DND-41 (cell line): ENCODE measurements around the gene MIPOL1.
"Not testable (repeated sequence)": the region's sequence is repeated elsewhere in the genome, so short reads cannot be mapped to it uniquely, and the experiment has no call there.

ENCODE experiments used
- ATAC-seq: fragments of 200-7000 bp; cut with Tn5 transposase; 3 replicates; pipeline ENCODE4 v1.9.1; 2021; ENCODE audit warnings: low read depth; ENCODE audit not compliant: insufficient read depth
- DNase-seq: peaks from one replicate; pipeline ENCODE4 v3.0.0-alpha.2; 2020
- H2AFZ ChIP-seq: 2 replicates; pipeline ENCODE4 v1.6.0; 2012; ENCODE audit warnings: low read depth, low read length
- H3K27ac ChIP-seq: 2 replicates; pipeline ENCODE4 v1.5.1; 2012; ENCODE audit warnings: low read length, inconsistent platforms
- H3K27me3 ChIP-seq: fragments of 200-600 bp; sonication (generic); 2 replicates; pipeline ENCODE4 v1.6.0; 2012; ENCODE audit warnings: low read length, mild to moderate bottlenecking, inconsistent platforms; ENCODE audit not compliant: insufficient read depth, poor library complexity
- H3K36me3 ChIP-seq: 2 replicates; pipeline ENCODE4 v1.5.1; 2012; ENCODE audit warnings: low read length, inconsistent platforms; ENCODE audit not compliant: insufficient read depth
- H3K4me1 ChIP-seq: 2 replicates; pipeline ENCODE4 v1.5.1; 2012; ENCODE audit warnings: mild to moderate bottlenecking, low read length; ENCODE audit not compliant: insufficient read depth
- H3K4me2 ChIP-seq: 2 replicates; pipeline ENCODE4 v1.6.0; 2012; ENCODE audit warnings: mild to moderate bottlenecking, moderate library complexity, low read length, inconsistent platforms; ENCODE audit not compliant: insufficient read depth
- H3K4me3 ChIP-seq, 2 experiments: fragments of 200-600 bp in 1 of 2; shearing (Covaris generic) in 1 of 2; 2 replicates each; pipeline ENCODE4 v1.5.1; 2012 to 2016; ENCODE audit warnings: inconsistent platforms in 2 of 2, low read length in 2 of 2, mild to moderate bottlenecking in 2 of 2, low read depth in 1 of 2, moderate library complexity in 1 of 2
- H3K79me2 ChIP-seq: 2 replicates; pipeline ENCODE4 v1.6.0; 2012; ENCODE audit warnings: low read length, inconsistent platforms; ENCODE audit not compliant: insufficient read depth
- H3K9ac ChIP-seq: 2 replicates; pipeline ENCODE4 v1.6.0; 2012; ENCODE audit warnings: low read depth, mild to moderate bottlenecking, inconsistent platforms, low read length, moderate library complexity
- H3K9me3 ChIP-seq: 2 replicates; pipeline ENCODE4 v1.5.1; 2012; ENCODE audit warnings: low read length, moderate library complexity, mild to moderate bottlenecking, inconsistent platforms; ENCODE audit not compliant: insufficient read depth, severe bottlenecking
- H4K20me1 ChIP-seq: 2 replicates; pipeline ENCODE4 v1.6.0; 2012; ENCODE audit warnings: low read length; ENCODE audit not compliant: insufficient read depth
- CTCF ChIP-seq: IDR thresholded peaks from 2 replicates; pipeline ENCODE4 v1.5.1; 2012; ENCODE audit warnings: borderline replicate concordance, low read length, moderate library complexity, mild to moderate bottlenecking; ENCODE audit not compliant: poor library complexity, severe bottlenecking; ENCODE audit errors: extremely low read depth
- EZH2 ChIP-seq: IDR thresholded peaks from 3 replicates; pipeline ENCODE4 v1.6.1; 2012; ENCODE audit warnings: borderline replicate concordance, low read depth, mild to moderate bottlenecking, moderate library complexity, low read length, inconsistent platforms; ENCODE audit not compliant: severe bottlenecking

Gene MIPOL1

GRCh38 chr14:37551119-37551518 is 353.4 kb downstream of the MIPOL1 start:
- no peaks in the 10 kb centered on the region for H3K4me1 ChIP-seq
- no peak overlapping the region for H3K4me3 ChIP-seq
- H4K20me1 ChIP-seq = no peaks in the 10 kb centered on the region
- TF ChIP-seq CTCF (no peak), EZH2 (no peak)
- DNase-seq = no peak
- H3K27ac ChIP-seq = no peak overlapping the region
- no peaks in the 10 kb centered on the region for H3K9me3 ChIP-seq
- no peaks in the 10 kb centered on the region for H3K27me3 ChIP-seq
- ATAC-seq = no peak
- H3K9ac ChIP-seq = no peak overlapping the region
- no peaks in the 10 kb centered on the region for H3K36me3 ChIP-seq
- no peak overlapping the region for H3K4me2 ChIP-seq
- H3K79me2 ChIP-seq = no peaks in the 10 kb centered on the region
- no peak overlapping the region for H2AFZ ChIP-seq

GRCh38 chr14:37553935-37554550 is 356.3 kb downstream of the MIPOL1 start:
- Histone ChIP-seq H3K27me3 (no peaks in the 10 kb centered on the region), H3K9me3 (no peaks in the 10 kb centered on the region), H3K27ac (no peak overlapping the region), H4K20me1 (no peaks in the 10 kb centered on the region), H3K4me1 (no peaks in the 10 kb centered on the region), H3K9ac (no peak overlapping the region), H3K4me2 (no peak overlapping the region), H3K36me3 (no peaks in the 10 kb centered on the region), H3K4me3 (no peak overlapping the region), H2AFZ (no peak overlapping the region), H3K79me2 (no peaks in the 10 kb centered on the region)
- TF ChIP-seq EZH2 (no peak), CTCF (no peak)
- no peak for ATAC-seq
- DNase-seq = no peak

GRCh38 chr14:37555596-37555995 is 357.9 kb downstream of the MIPOL1 start:
- H3K4me1 ChIP-seq, H3K4me3 ChIP-seq, DNase-seq, H3K9me3 ChIP-seq, H2AFZ ChIP-seq, ATAC-seq, H3K36me3 ChIP-seq, H3K27ac ChIP-seq, H4K20me1 ChIP-seq, H3K4me2 ChIP-seq, H3K27me3 ChIP-seq, H3K9ac ChIP-seq, H3K79me2 ChIP-seq: not testable (repeated sequence)

GRCh38 chr14:37558740-37559139 is 361.0 kb downstream of the MIPOL1 start:
- H3K9me3 ChIP-seq = no peaks in the 10 kb centered on the region
- H3K36me3 ChIP-seq = no peaks in the 10 kb centered on the region
- no peak overlapping the region for H3K4me2 ChIP-seq
- H3K27ac ChIP-seq = no peak overlapping the region
- H3K4me1 ChIP-seq = no peaks in the 10 kb centered on the region
- ATAC-seq (no peak), DNase-seq (no peak)
- TF ChIP-seq EZH2 (no peak), CTCF (no peak)
- H3K27me3 ChIP-seq = no peaks in the 10 kb centered on the region
- no peaks in the 10 kb centered on the region for H4K20me1 ChIP-seq
- H3K79me2 ChIP-seq = no peaks in the 10 kb centered on the region
- no peak overlapping the region for H3K4me3 ChIP-seq
- H3K9ac ChIP-seq = no peak overlapping the region
- H2AFZ ChIP-seq = no peak overlapping the region
